Kidney (tissue), 14 donors: ENCODE data around the gene PLCD1. TPM values are rescaled to one million over a fixed set of nuclear protein-coding genes. Genes with fewer than 3 reads are reported as not detected.
A peak's percentile ranks its signal among the peaks of the same experiment; 100 is the strongest.

Experiments used
- DNase-seq, 5 donors: peaks; one replicate each; pipeline ENCODE4 v3.0.0-alpha.2; 2013 to 2020
- FAIRE-seq: peaks from 2 replicates; lab custom pipeline; 2012; peaks lifted over from hg19 to GRCh38; lab: Jason Lieb, UNC
- H3K27ac ChIP-seq, 2 donors: one replicate each; pipeline ENCODE4 v1.7.0; 2013; ENCODE audit warnings: low read depth in 2 of 2, low read length in 2 of 2, inconsistent platforms in 1 of 2
- H3K27me3 ChIP-seq: one replicate; pipeline ENCODE4 v1.7.1; 2013; ENCODE audit warnings: low read length, inconsistent platforms; ENCODE audit not compliant: control insufficient read depth, insufficient read depth
- H3K36me3 ChIP-seq, 3 donors: one replicate each; pipeline versions ENCODE4 v1.7.0 to v1.7.1; 2013; ENCODE audit warnings: low read length in 3 of 3, control low read depth in 1 of 3, inconsistent platforms in 1 of 3; ENCODE audit not compliant: insufficient read depth in 3 of 3, control insufficient read depth in 2 of 3
- H3K4me1 ChIP-seq, 3 donors: one replicate each; pipeline versions ENCODE4 v1.7.0 to v1.7.1; 2013; ENCODE audit warnings: low read length in 3 of 3, inconsistent platforms in 1 of 3, low read depth in 1 of 3; ENCODE audit not compliant: control insufficient read depth in 2 of 3, insufficient read depth in 2 of 3
- H3K4me3 ChIP-seq, 3 donors: one replicate each; pipeline versions ENCODE4 v1.7.0 to v1.8.1; 2013; ENCODE audit warnings: low read length in 3 of 3, control low read depth in 1 of 3, inconsistent platforms in 1 of 3
- H3K9ac ChIP-seq, 3 donors: one replicate each; pipeline versions ENCODE4 v1.7.0 to v1.7.1; 2013; ENCODE audit warnings: low read length in 3 of 3, control low read depth in 1 of 3, inconsistent platforms in 1 of 3
- H3K9me3 ChIP-seq, 3 donors: one replicate each; pipeline versions ENCODE4 v1.7.0 to v1.7.1; 2013; ENCODE audit warnings: low read length in 3 of 3, control low read depth in 1 of 3, inconsistent platforms in 1 of 3; ENCODE audit not compliant: control insufficient read depth in 2 of 3, insufficient read depth in 1 of 3
- CTCF ChIP-seq: IDR thresholded peaks from 3 replicates; pipeline ENCODE4 v1.5.1; 2012; ENCODE audit warnings: mild to moderate bottlenecking, moderate library complexity, borderline replicate concordance; ENCODE audit not compliant: insufficient read depth; ENCODE audit errors: extremely low read depth
- intact Hi-C: fragments of 100-400 bp; cut with DNase I; formaldehyde crosslinking; loops from one replicate; pipeline ENCODE4 v1.11.1; 2022
- polyA plus RNA-seq: library from polyadenylated mRNA; stranded (reverse); fragments of 350-450 nt; fragmentation: Illumina TruSeq; extraction: RNeasy Lipid Tissue Mini Kit (QIAGEN cat#74804); gene quantifications from one replicate; pipeline ENCODE4 v1.2.3, GENCODE V29; 2014; ENCODE audit warnings: low read depth, low replicate concordance; ENCODE audit not compliant: insufficient read depth
- total RNA-seq: library from RNA; stranded (reverse); fragmentation: NEBNext Ultra II Directional; extraction: Animal tissue kit (Norgen Biotek cat#: 25700); gene quantifications from one replicate; pipeline ENCODE4 v1.2.1, GENCODE V29; 2021
- donor health status: control.
- donor health status: control.
- donor health status: control.
- donor health status: control.
- donor health status: control.
- donor health status: DM: yes; HTN: yes; CAD: no.
- donor health status: Normal renal cell carcinoma (clear cell type).

Gene PLCD1
- total and polyA plus RNA-seq, 2 donors from 2014 or later: 39.1 to 50.0 TPM

GRCh38 chr3:38039899-38040261 is 10.4 kb upstream of the PLCD1 start:
- H3K27ac ChIP-seq: no peak overlapping the region
- peaks cover 4% of the 10 kb centered on the region for H3K27me3 ChIP-seq
- no peaks in the 10 kb centered on the region for H3K9me3 ChIP-seq
- no peaks in the 10 kb centered on the region for H3K36me3 ChIP-seq
- DNase-seq: peak in 4 of 5 donors; percentile 39 to 62 (median 51)
- peaks cover 0 to 12% (median 3%) of the 10 kb centered on the region in 3 donors for H3K4me1 ChIP-seq
- H3K4me3 ChIP-seq: peak overlapping the region in 2 of 3 donors; percentile 26 to 62
- intact Hi-C loops: no loop called here
- no peak for FAIRE-seq
- peak overlapping the region in 1 of 3 donors; percentile 41 for H3K9ac ChIP-seq
- TF ChIP-seq CTCF: peak; percentile 19

- no peak for FAIRE-seq
- intact Hi-C loops: no loop called here
- Histone ChIP-seq H3K36me3 (no peaks in the 10 kb centered on the region), H3K4me1 (peaks cover 0 to 12% (median 3%) of the 10 kb centered on the region in 3 donors), H3K4me3 (peak within 1 kb of the TSS; percentile 26 to 62 (median 55)), H3K9me3 (no peaks in the 10 kb centered on the region), H3K9ac (peak within 1 kb of the TSS in 2 of 3 donors; percentile 31 to 41), H3K27ac (no peak within 1 kb of the TSS), H3K27me3 (peaks cover 4% of the 10 kb centered on the region)
- no peak for TF ChIP-seq CTCF
- peak; percentile 69 to 93 (median 86) for DNase-seq
These were observed 9.9 kb upstream of the PLCD1 start, which contains the start of gene DLEC1 for GRCh38 chr3:38039101-38039898. Gene DLEC1 (plus strand): TSS chr3:38039208. CDS start chr3:38039226, 18 bp downstream.

- no peak for TF ChIP-seq CTCF
- peaks cover 0 to 12% (median 3%) of the 10 kb centered on the region in 3 donors for H3K4me1 ChIP-seq
- peaks cover 4% of the 10 kb centered on the region for H3K27me3 ChIP-seq
- H3K27ac ChIP-seq: no peak overlapping the region
- no peak for DNase-seq
- peak overlapping the region in 2 of 3 donors; percentile 31 to 41 for H3K9ac ChIP-seq
- no peak for FAIRE-seq
- no peaks in the 10 kb centered on the region for H3K36me3 ChIP-seq
- intact Hi-C loops: no loop called here
- H3K4me3 ChIP-seq: peak overlapping the region in 2 of 3 donors; percentile 55 to 62
- no peaks in the 10 kb centered on the region for H3K9me3 ChIP-seq
These were observed 9.0 kb upstream of the PLCD1 start for GRCh38 chr3:38038447-38038911.
